GM18511 (cell line): ENCODE results near the gene TAF6.
A peak's percentile ranks its signal among the peaks of the same experiment; 100 is the strongest.
"Not testable (repeated sequence)": the region's sequence is repeated elsewhere in the genome, so short reads cannot be mapped to it uniquely, and the experiment has no call there.

Experiments
- ATAC-seq: cut with Tn5 transposase; IDR thresholded peaks from one replicate; pipeline ENCODE4 v1.9.1; 2021; ENCODE audit warnings: mild to moderate bottlenecking, moderate library complexity; ENCODE audit not compliant: unreplicated experiment

The TAF6 gene

GRCh38 chr7:100152937-100153666 lies 33.9 kb upstream of the TAF6 start:
- no peak for ATAC-seq

- no peak for ATAC-seq
These were observed 33.2 kb upstream of the TAF6 start for GRCh38 chr7:100152404-100152803.

- ATAC-seq, result peak; percentile 97
These were observed 29.6 kb upstream of the TAF6 start, which contains the start of gene LAMTOR4 for GRCh38 chr7:100148559-100149328. Gene LAMTOR4 (plus strand): TSS chr7:100148918. CDS start chr7:100148973, 55 bp downstream.

- peak; percentile 14 for ATAC-seq
These were observed 29.0 kb upstream of the TAF6 start for GRCh38 chr7:100148225-100148558.

- ATAC-seq, result no peak
These were observed 28.1 kb upstream of the TAF6 start for GRCh38 chr7:100147278-100147677.

DNA sequence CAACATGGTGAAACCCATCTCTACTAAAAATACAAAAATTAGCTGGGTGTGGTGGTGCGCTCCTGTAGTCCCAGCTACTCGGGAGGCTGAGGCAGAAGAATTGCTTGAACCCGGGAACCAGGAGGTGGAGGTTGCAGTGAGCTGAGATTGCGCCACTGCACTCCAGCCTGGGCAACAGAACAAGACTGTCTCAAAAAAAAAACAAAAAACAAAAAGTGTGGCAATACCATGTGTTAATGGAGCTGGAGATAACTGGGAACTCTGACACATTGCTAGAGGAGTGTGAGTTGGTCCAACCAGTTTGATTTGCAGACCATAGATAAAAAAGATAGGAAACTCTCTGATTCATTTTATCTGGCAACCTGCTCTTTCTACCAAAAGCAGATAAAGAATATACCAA lies 27.2 kb upstream of the TAF6 start:
- not testable (repeated sequence) for ATAC-seq

DNA sequence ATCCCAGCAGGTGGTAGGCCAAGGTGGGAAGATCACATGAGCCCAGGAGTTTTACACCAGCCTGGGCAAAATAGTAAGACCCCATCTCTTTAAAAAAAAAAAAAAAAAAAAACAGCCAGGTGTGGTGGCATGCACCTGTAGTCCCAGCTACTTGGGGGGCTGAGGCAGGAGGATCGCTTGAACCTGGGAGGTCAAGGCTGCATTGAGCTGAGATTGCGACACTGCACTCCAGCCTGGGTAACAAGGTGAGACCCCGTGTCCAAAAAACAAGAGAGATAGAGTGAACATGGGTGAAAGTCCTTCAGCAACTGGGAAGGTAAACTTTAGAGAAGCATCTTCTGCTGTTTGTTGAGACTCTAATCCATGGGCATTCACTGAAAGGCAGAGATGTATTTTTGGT lies 23.3 kb upstream of the TAF6 start:
- no peak for ATAC-seq

DNA sequence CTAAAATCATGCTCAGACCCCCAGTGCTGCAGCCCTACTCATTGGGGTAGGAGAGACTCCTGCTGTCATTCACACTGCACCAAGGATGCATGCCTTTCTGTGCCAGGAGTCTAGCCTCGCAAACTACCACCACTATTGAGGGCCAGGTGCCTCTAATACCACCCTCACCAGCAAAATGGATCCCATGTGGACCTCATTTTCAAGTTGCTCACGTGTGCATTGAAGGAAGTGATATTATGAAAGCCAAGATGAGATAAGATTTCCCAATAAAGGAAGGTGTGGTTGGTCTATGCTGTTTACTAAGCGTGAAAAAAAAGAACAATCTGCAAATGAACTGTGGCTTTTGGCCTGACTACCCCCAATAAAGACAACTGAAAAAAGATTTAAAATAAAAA lies 22.4 kb upstream of the TAF6 start:
- ATAC-seq, result no peak

DNA sequence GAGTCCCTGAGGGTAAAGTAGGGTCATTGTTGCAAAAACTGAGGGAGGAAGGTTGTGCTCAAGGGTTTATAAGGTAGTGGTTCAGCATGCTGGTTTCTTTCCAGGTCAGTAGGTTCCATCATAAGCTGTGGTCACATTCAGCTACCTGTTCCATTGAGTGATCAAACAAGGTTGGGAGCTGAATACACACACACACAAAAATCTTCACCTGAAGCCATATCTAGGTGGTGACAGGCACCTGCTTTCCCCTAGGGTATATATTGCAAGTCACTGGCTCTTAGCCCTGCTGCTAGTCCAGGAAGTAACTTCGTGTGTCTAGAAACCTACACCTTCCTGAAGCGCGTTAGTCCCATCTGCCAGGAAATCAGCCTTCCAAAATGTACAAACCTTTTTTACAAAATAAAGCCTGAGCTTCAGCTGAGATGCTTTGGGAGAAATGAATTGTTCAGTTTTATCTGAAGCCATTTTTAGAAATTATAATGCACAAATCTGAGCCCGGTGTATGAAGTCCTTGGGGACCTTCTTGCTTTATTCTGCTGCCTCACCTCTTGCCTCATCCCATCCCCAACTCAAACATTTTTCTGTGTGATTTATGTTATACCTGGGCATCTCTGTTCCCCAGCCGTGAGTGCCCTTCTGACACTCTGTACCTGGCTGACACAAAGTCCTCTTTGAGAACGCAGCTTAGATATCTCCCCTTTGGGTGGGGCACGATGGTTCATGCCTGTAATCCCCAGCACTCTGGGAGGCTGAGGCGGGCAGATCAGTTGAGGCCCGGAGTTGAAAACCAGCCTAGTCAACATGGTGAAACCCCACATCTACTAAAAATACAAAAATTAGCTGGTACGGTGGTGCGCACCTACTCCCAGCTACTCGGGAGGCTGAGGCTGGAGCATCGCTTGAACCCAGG lies 18.9 kb upstream of the TAF6 start:
- no peak for ATAC-seq

- no peak for ATAC-seq
These were observed 13.6 kb upstream of the TAF6 start for GRCh38 chr7:100132697-100133151.

GRCh38 chr7:100132126-100132525 lies 13.0 kb upstream of the TAF6 start:
- no peak for ATAC-seq

DNA sequence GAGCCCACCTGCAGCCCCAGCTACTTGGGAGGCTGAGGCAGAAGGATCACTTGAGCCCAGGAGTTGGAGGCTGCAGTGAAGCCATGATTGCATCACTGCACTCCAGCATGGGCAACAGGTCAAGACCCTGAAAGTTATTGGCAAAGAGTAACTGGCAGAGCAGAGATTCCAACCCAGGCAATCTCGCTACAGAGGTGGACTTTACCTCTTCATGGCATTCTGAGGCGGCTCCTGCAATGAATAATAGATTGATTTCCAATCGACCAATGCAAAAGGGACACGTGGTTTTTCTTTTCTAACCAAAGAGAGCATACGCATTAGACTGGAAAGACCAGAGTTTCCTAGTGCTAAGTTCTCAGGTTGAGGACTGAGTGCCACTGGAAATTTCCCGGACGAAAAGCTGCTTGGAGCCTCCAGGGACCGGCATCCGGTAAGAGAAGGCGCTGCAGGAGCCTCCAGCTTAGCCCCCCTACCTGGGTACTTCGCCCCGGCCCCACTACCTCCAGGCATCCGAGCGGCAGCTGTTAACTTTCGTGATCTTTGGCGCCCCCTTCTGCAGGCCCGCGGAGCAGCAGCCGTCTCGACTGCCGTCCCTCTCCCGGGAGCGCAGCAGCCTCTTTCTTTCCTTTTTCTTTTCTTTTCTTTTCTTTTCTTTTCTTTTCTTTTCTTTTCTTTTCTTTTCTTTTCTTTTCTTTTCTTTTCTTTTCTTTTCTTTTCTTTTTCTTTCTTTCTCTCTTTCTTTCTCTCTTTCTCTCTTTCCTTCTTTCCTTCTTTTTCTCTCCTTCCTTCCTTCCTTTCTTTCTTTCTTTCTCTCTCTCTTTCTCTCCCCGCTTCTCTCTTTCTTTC lies 11.7 kb upstream of the TAF6 start:
- ATAC-seq, result no peak

DNA sequence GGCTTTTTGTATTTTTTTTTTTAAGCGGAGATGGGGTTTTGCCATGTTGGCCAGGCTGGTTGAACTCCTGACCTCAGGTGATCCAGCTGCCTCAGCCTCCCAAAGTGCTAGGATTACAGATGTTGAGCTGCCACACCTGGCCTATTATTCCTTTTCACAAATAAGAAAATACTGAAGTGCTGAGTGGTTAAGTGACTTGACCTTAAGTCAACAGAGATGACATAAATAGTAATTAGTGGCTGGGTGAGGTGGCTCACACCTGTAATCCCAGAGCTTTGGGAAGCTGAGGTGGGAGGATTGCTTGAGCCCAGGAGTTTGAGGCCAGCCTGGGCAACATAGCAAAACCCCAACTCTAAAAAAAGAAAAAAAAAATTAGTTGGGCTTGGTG lies 11.1 kb upstream of the TAF6 start:
- not testable (repeated sequence) for ATAC-seq

DNA sequence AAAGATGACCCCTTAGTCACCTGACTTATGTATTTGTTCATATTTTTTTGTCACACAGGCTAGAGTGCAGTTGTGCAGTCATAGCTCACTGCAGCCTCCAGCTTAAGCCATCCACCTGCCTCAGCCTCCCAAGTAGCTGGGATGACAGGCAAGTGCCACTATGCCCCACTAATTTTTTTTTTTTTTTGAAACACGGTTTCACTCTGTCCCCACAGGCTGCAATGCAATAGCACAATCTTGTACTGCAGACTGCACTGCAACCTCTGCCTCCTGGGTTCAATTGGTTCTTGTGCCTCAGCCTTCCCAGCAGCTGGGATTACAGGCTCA lies 9.4 kb upstream of the TAF6 start:
- no peak for ATAC-seq

- no peak for ATAC-seq
These were observed 8.9 kb upstream of the TAF6 start for GRCh38 chr7:100127866-100128636.

GRCh38 chr7:100126931-100127865 lies 8.0 kb upstream of the TAF6 start, which contains the start of gene MBLAC1:
Gene MBLAC1 (plus strand): TSS chr7:100126967. CDS start chr7:100127396, 429 bp downstream.
- peak; percentile 72 for ATAC-seq

DNA sequence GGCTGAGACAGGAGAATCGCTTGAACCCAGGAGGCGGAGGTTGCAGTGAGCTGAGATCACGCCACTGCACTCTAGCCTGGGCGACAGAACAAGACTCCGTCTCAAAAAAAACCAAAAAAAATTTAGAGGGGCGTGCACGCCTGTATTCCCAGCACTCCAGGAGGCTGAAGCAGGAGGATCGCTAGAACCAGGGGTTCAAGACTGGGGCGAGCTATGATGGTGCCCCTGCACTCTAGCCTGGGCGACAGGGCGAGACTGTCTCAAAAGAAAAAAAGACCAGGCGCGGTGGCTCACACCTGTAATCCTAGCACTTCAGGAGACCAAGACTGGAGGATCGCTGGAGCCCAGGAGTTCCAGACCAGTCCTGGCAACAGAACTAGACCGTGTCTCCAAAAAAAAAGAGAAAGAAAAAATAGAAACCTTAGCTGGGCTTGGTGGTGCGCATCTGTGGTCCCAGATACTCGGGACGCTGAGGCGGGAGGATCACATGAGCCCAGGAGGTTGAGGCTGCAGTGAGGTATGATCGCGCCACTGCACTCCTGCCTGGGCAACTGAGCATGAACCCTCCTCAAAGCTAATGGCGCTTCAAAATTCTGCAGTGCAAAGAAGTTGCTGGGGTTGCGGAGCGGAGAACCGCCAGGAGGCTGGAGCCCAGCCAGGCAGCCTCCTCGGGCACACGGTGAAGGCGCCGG lies 7.2 kb upstream of the TAF6 start:
- peak; percentile 37 for ATAC-seq
